Effector CD4-positive, alpha-beta T cell (primary cell): Measurements from ENCODE around the gene PPP1R36.
"Not testable (repeated sequence)": the region's sequence is repeated elsewhere in the genome, so short reads cannot be mapped to it uniquely, and the experiment has no call there.

Source experiments
- DNase-seq: peaks from one replicate; pipeline ENCODE4 v3.0.0-alpha.2; 2020

The PPP1R36 gene

GRCh38 chr14:64569646-64570045, 19.9 kb downstream of the PPP1R36 start:
- not testable (repeated sequence) for DNase-seq

- no peak for DNase-seq
Measured at GRCh38 chr14:64572386-64573104, 22.8 kb downstream of the PPP1R36 start.

- no peak for DNase-seq
Measured at GRCh38 chr14:64573109-64573508, 23.3 kb downstream of the PPP1R36 start.

GRCh38 chr14:64574371-64575107, 24.8 kb downstream of the PPP1R36 start:
- DNase-seq = no peak

- DNase-seq = no peak
Measured at GRCh38 chr14:64577211-64577610, 27.4 kb downstream of the PPP1R36 start.

- DNase-seq = no peak
Measured at GRCh38 chr14:64580467-64580866, 30.7 kb downstream of the PPP1R36 start.

GRCh38 chr14:64581363-64581762, 31.6 kb downstream of the PPP1R36 start:
- no peak for DNase-seq

GRCh38 chr14:64581817-64582216, 32.1 kb downstream of the PPP1R36 start:
- no peak for DNase-seq

- no peak for DNase-seq
Measured at GRCh38 chr14:64584190-64584589, 34.4 kb downstream of the PPP1R36 start.

- DNase-seq = no peak
Measured at GRCh38 chr14:64591809-64592208, 42.0 kb downstream of the PPP1R36 start.

GRCh38 chr14:64594438-64594837, 44.7 kb downstream of the PPP1R36 start:
- DNase-seq = no peak

- DNase-seq = no peak
Measured at GRCh38 chr14:64598404-64598803, 48.6 kb downstream of the PPP1R36 start.

GRCh38 chr14:64601571-64601970, 51.8 kb downstream of the PPP1R36 start:
- DNase-seq = no peak

GRCh38 chr14:64602826-64603225, 53.1 kb downstream of the PPP1R36 start:
- DNase-seq = no peak

- DNase-seq = no peak
Measured at GRCh38 chr14:64604001-64604400, 54.2 kb downstream of the PPP1R36 start.

GRCh38 chr14:64604881-64605280, 55.1 kb downstream of the PPP1R36 start:
- DNase-seq = no peak

GRCh38 chr14:64605926-64606685, 56.3 kb downstream of the PPP1R36 start:
- no peak for DNase-seq

GRCh38 chr14:64610049-64610746, 60.4 kb downstream of the PPP1R36 start:
- DNase-seq = no peak

GRCh38 chr14:64611358-64612020, 61.7 kb downstream of the PPP1R36 start:
- no peak for DNase-seq

- DNase-seq = no peak
Measured at GRCh38 chr14:64612021-64612380, 62.2 kb downstream of the PPP1R36 start.

- no peak for DNase-seq
Measured at GRCh38 chr14:64612971-64613666, 63.4 kb downstream of the PPP1R36 start.

GRCh38 chr14:64614166-64614565, 64.4 kb downstream of the PPP1R36 start:
- no peak for DNase-seq
